ENCODE results near the gene HTT-AS.

- no peak for TF ChIP-seq POLR2A (IDR thresholded peaks at IDR 0.05)
- TF ChIP-seq, protein P1, sequence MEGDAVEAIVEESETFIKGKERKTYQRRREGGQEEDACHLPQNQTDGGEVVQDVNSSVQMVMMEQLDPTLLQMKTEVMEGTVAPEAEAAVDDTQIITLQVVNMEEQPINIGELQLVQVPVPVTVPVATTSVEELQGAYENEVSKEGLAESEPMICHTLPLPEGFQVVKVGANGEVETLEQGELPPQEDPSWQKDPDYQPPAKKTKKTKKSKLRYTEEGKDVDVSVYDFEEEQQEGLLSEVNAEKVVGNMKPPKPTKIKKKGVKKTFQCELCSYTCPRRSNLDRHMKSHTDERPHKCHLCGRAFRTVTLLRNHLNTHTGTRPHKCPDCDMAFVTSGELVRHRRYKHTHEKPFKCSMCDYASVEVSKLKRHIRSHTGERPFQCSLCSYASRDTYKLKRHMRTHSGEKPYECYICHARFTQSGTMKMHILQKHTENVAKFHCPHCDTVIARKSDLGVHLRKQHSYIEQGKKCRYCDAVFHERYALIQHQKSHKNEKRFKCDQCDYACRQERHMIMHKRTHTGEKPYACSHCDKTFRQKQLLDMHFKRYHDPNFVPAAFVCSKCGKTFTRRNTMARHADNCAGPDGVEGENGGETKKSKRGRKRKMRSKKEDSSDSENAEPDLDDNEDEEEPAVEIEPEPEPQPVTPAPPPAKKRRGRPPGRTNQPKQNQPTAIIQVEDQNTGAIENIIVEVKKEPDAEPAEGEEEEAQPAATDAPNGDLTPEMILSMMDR (IDR thresholded peaks at IDR 0.05): no peak
These were observed 41.4 kb upstream of the HTT-AS start for GRCh38 chr4:3115637-3116270.

All from tibial nerve (tissue), 3 donors.